Liver (tissue), 3 donors: ENCODE data around the gene LRMDA.

Source experiments
- RXRA ChIP-seq, 2 donors: IDR thresholded peaks; 2 replicates each; pipeline ENCODE4 v1.6.1; 2017 to 2018; ENCODE audit warnings: antibody characterized with exemption in 2 of 2, mild to moderate bottlenecking in 1 of 2
- SP1 ChIP-seq: IDR thresholded peaks from 2 replicates; pipeline ENCODE4 v1.6.1; 2018; ENCODE audit warnings: antibody characterized with exemption, mild to moderate bottlenecking
- TF ChIP-seq, protein P1 (sequence below): fragments of 150-350 bp; IDR thresholded peaks from 2 replicates; pipeline ENCODE4 v1.5.1; 2017; ENCODE audit warnings: improper control_type of control experiment, low read depth, low read length; ENCODE audit not compliant: missing input control
- donor health status: healthy.
- donor health status: healthy.

DNA sequence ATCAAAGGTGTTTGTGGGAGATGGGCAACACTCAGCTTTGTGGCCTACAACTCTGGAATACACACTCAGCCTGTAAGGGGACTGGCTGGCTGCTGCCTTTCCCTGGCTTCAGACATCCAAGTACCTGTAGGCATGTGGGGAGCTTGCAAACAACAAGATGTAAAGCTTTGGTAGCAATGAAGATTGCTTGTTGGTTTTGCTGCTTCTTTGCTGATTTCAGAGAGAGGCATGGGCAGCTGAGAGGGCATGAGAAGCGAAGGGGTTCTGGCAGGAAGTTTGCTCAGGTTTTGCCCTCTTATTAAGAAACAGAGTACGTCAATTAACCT is 434.8 kb downstream of the LRMDA start:
- TF ChIP-seq, protein P1, sequence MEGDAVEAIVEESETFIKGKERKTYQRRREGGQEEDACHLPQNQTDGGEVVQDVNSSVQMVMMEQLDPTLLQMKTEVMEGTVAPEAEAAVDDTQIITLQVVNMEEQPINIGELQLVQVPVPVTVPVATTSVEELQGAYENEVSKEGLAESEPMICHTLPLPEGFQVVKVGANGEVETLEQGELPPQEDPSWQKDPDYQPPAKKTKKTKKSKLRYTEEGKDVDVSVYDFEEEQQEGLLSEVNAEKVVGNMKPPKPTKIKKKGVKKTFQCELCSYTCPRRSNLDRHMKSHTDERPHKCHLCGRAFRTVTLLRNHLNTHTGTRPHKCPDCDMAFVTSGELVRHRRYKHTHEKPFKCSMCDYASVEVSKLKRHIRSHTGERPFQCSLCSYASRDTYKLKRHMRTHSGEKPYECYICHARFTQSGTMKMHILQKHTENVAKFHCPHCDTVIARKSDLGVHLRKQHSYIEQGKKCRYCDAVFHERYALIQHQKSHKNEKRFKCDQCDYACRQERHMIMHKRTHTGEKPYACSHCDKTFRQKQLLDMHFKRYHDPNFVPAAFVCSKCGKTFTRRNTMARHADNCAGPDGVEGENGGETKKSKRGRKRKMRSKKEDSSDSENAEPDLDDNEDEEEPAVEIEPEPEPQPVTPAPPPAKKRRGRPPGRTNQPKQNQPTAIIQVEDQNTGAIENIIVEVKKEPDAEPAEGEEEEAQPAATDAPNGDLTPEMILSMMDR: no peak
- TF ChIP-seq SP1 (no peak), RXRA (IDR thresholded peaks at IDR 0.05) (no peak)
